OCI-LY1 (cell line): Measurements from ENCODE around the gene DRC7.

Experiments
- H2AFZ ChIP-seq: fragments of 200-600 bp; sonication (generic), shearing (Covaris generic); 2 replicates; pipeline ENCODE4 v1.6.0; 2014; ENCODE audit warnings: antibody characterized with exemption, mild to moderate bottlenecking, low read length
- H3F3A ChIP-seq: fragments of 200-600 bp; sonication (generic), shearing (Covaris generic); 2 replicates; pipeline ENCODE4 v1.6.0; 2014; ENCODE audit warnings: mild to moderate bottlenecking, antibody characterized with exemption, low read length, moderate library complexity; ENCODE audit not compliant: insufficient read depth
- H3K27ac ChIP-seq: fragments of 200-600 bp; sonication (generic); 2 replicates; pipeline ENCODE4 v1.5.1; 2014; ENCODE audit warnings: low read length, mixed run types, mild to moderate bottlenecking, low read depth; ENCODE audit not compliant: poor library complexity, severe bottlenecking
- H3K27me3 ChIP-seq: fragments of 200-600 bp; sonication (generic); 2 replicates; pipeline ENCODE4 v1.6.0; 2014; ENCODE audit warnings: antibody characterized with exemption, mild to moderate bottlenecking, low read length, moderate library complexity; ENCODE audit not compliant: insufficient read depth
- H3K36me3 ChIP-seq: fragments of 200-600 bp; sonication (generic); 2 replicates; pipeline ENCODE4 v1.6.1; 2014; ENCODE audit warnings: mild to moderate bottlenecking, antibody characterized with exemption, low read length, moderate library complexity, mixed read lengths; ENCODE audit not compliant: insufficient read depth
- H3K4me1 ChIP-seq: fragments of 200-600 bp; sonication (generic); 2 replicates; pipeline ENCODE4 v1.5.1; 2014; ENCODE audit warnings: mild to moderate bottlenecking, low read length, moderate library complexity; ENCODE audit not compliant: insufficient read depth, severe bottlenecking
- H3K4me2 ChIP-seq: fragments of 200-600 bp; sonication (generic), shearing (Covaris generic); 2 replicates; pipeline ENCODE4 v1.6.1; 2014; ENCODE audit warnings: low read length
- H3K4me3 ChIP-seq: fragments of 200-600 bp; sonication (generic); 2 replicates; pipeline ENCODE4 v1.5.1; 2014; ENCODE audit warnings: low read length, low read depth, mild to moderate bottlenecking, mixed read lengths; ENCODE audit not compliant: poor library complexity, severe bottlenecking
- H3K79me2 ChIP-seq: fragments of 200-600 bp; shearing (Covaris generic); 2 replicates; pipeline ENCODE4 v1.6.1; 2016; ENCODE audit warnings: mixed run types, low read length, mixed read lengths; ENCODE audit not compliant: insufficient read depth
- H3K9ac ChIP-seq: fragments of 200-600 bp; sonication (generic), shearing (Covaris generic); 2 replicates; pipeline ENCODE4 v1.6.1; 2014; ENCODE audit warnings: mild to moderate bottlenecking, low read length, mixed read lengths
- H3K9me2 ChIP-seq: fragments of 200-600 bp; sonication (generic), shearing (Covaris generic); 2 replicates; pipeline ENCODE4 v1.6.1; 2014; ENCODE audit warnings: low read depth, mild to moderate bottlenecking, low read length, mixed read lengths
- H3K9me3 ChIP-seq: fragments of 200-600 bp; shearing (Covaris generic); 2 replicates; pipeline ENCODE4 v1.6.1; 2014; ENCODE audit warnings: low read length, mixed read lengths
- H4K20me1 ChIP-seq: fragments of 200-600 bp; sonication (generic), shearing (Covaris generic); 2 replicates; pipeline ENCODE4 v1.6.0; 2016; ENCODE audit warnings: mild to moderate bottlenecking, low read length; ENCODE audit not compliant: insufficient read depth
- CTCF ChIP-seq: fragments of 200-600 bp; sonication (generic), shearing (Covaris generic); IDR thresholded peaks from 2 replicates; pipeline ENCODE4 v1.5.1; 2017; ENCODE audit warnings: mild to moderate bottlenecking, antibody characterized with exemption, low read length, moderate library complexity, mixed read lengths
- EZH2 ChIP-seq: fragments of 200-600 bp; sonication (generic), shearing (Covaris generic); IDR thresholded peaks from 2 replicates; pipeline ENCODE4 v1.8.0; 2017; ENCODE audit warnings: borderline replicate concordance, mixed run types, mild to moderate bottlenecking, antibody characterized with exemption, low read length, moderate library complexity, mixed read lengths

Gene DRC7

GRCh38 chr16:57663917-57664661, 30.5 kb upstream of the DRC7 start:
- no peak overlapping the region for H3K4me3 ChIP-seq
- H3K27me3 ChIP-seq: no peaks in the 10 kb centered on the region
- H3K79me2 ChIP-seq: no peaks in the 10 kb centered on the region
- H3K9me3 ChIP-seq: no peaks in the 10 kb centered on the region
- H4K20me1 ChIP-seq: no peaks in the 10 kb centered on the region
- H3K27ac ChIP-seq: no peak overlapping the region
- TF ChIP-seq EZH2 (no peak), CTCF (no peak)
- H3K4me2 ChIP-seq: no peak overlapping the region
- no peak overlapping the region for H2AFZ ChIP-seq
- no peaks in the 10 kb centered on the region for H3K36me3 ChIP-seq
- no peaks in the 10 kb centered on the region for H3K4me1 ChIP-seq
- no peaks in the 10 kb centered on the region for H3K9me2 ChIP-seq
- no peak overlapping the region for H3K9ac ChIP-seq
- H3F3A ChIP-seq: no peaks in the 10 kb centered on the region

- H3K36me3 ChIP-seq: no peaks in the 10 kb centered on the region
- no peaks in the 10 kb centered on the region for H3K9me3 ChIP-seq
- H3K4me3 ChIP-seq: no peak overlapping the region
- H3K79me2 ChIP-seq: no peaks in the 10 kb centered on the region
- no peak overlapping the region for H3K4me2 ChIP-seq
- no peak overlapping the region for H3K27ac ChIP-seq
- no peaks in the 10 kb centered on the region for H4K20me1 ChIP-seq
- H3K4me1 ChIP-seq: no peaks in the 10 kb centered on the region
- no peaks in the 10 kb centered on the region for H3K9me2 ChIP-seq
- no peak overlapping the region for H2AFZ ChIP-seq
- TF ChIP-seq EZH2 (no peak), CTCF (no peak)
- H3F3A ChIP-seq: no peaks in the 10 kb centered on the region
- H3K9ac ChIP-seq: no peak overlapping the region
- no peaks in the 10 kb centered on the region for H3K27me3 ChIP-seq
Measured at GRCh38 chr16:57664662-57665025, 30.0 kb upstream of the DRC7 start.

DNA sequence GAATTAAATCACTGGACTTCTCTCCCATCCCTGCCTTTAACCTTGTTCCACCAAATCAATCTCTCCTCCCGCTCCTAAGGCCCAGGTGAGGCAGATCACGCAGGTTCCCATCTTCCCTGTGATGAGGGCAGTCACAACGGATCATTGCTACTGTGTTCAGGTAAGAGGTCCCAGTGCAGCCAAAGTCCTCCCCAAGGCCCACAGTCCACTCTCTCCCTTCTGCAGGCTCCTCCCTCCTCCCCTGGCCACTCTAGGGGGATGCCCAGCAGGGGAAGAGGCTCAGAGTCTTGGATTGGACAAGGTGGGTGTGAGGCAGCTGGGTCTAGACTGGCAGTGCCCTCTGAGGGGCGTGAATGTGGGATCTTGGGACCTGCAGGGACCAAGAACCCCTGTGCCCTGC, 29.1 kb upstream of the DRC7 start:
- Histone ChIP-seq H3K36me3 (no peaks in the 10 kb centered on the region), H4K20me1 (no peaks in the 10 kb centered on the region), H3K27ac (no peak overlapping the region), H3K9me2 (no peaks in the 10 kb centered on the region), H3K79me2 (no peaks in the 10 kb centered on the region), H3K4me1 (no peaks in the 10 kb centered on the region), H3K9me3 (no peaks in the 10 kb centered on the region), H3K9ac (no peak overlapping the region), H3K27me3 (no peaks in the 10 kb centered on the region), H3F3A (no peaks in the 10 kb centered on the region), H3K4me2 (no peak overlapping the region), H2AFZ (no peak overlapping the region), H3K4me3 (no peak overlapping the region)
- no peak for TF ChIP-seq CTCF
- no peak for TF ChIP-seq EZH2
